GM23338 (cell line): Measurements from ENCODE around the gene TMEM11.

Source experiments
- CREB1 ChIP-seq: fragments of 250-450 bp; sonication (Bioruptor Pico); IDR thresholded peaks from 2 replicates; pipeline ENCODE4 v1.5.0; 2020; ENCODE audit warnings: low read depth, mild to moderate bottlenecking, moderate library complexity
- CTCF ChIP-seq, 2 experiments: fragments of 200-600 bp in 1 of 2; sonication (generic) in 1 of 2; conservative IDR thresholded peaks; 2 replicates each; pipeline versions ENCODE4 v1.5.1 to v1.6.1; 2016 to 2017; ENCODE audit warnings: antibody characterized with exemption in 2 of 2, low read depth in 2 of 2, mild to moderate bottlenecking in 2 of 2, moderate library complexity in 1 of 2
- EZH2 ChIP-seq: fragments of 200-600 bp; sonication (generic); IDR thresholded peaks from one replicate; pipeline ENCODE4 v1.8.0; 2017; ENCODE audit warnings: antibody characterized with exemption, mild to moderate bottlenecking, low read depth; ENCODE audit not compliant: unreplicated experiment
- JUNB ChIP-seq: IDR thresholded peaks from one replicate; pipeline ENCODE4 v1.6.1; 2016; ENCODE audit warnings: antibody characterized with exemption; ENCODE audit not compliant: unreplicated experiment
- NANOG ChIP-seq: IDR thresholded peaks from 2 replicates; pipeline ENCODE4 v1.6.1; 2016; ENCODE audit warnings: antibody characterized with exemption, borderline replicate concordance
- POLR2AphosphoS5 ChIP-seq: IDR thresholded peaks from 2 replicates; pipeline ENCODE4 v1.6.1; 2016; ENCODE audit warnings: antibody characterized with exemption, low read depth
- ZNF331 ChIP-seq: fragments of 250-450 bp; sonication (Bioruptor Pico); IDR thresholded peaks from 2 replicates; pipeline ENCODE4 v1.5.0; 2020; ENCODE audit warnings: low read depth, mild to moderate bottlenecking, moderate library complexity
- TF ChIP-seq, protein P1 (sequence below): IDR thresholded peaks from one replicate; pipeline ENCODE4 v1.6.1; 2018; ENCODE audit warnings: antibody characterized with exemption; ENCODE audit not compliant: unreplicated experiment

- no peak for TF ChIP-seq CTCF (conservative IDR thresholded peaks at IDR 0.05; ENCODE audit: low read depth in 2 of 2)
- TF ChIP-seq JUNB = no peak
- TF ChIP-seq, protein P1, sequence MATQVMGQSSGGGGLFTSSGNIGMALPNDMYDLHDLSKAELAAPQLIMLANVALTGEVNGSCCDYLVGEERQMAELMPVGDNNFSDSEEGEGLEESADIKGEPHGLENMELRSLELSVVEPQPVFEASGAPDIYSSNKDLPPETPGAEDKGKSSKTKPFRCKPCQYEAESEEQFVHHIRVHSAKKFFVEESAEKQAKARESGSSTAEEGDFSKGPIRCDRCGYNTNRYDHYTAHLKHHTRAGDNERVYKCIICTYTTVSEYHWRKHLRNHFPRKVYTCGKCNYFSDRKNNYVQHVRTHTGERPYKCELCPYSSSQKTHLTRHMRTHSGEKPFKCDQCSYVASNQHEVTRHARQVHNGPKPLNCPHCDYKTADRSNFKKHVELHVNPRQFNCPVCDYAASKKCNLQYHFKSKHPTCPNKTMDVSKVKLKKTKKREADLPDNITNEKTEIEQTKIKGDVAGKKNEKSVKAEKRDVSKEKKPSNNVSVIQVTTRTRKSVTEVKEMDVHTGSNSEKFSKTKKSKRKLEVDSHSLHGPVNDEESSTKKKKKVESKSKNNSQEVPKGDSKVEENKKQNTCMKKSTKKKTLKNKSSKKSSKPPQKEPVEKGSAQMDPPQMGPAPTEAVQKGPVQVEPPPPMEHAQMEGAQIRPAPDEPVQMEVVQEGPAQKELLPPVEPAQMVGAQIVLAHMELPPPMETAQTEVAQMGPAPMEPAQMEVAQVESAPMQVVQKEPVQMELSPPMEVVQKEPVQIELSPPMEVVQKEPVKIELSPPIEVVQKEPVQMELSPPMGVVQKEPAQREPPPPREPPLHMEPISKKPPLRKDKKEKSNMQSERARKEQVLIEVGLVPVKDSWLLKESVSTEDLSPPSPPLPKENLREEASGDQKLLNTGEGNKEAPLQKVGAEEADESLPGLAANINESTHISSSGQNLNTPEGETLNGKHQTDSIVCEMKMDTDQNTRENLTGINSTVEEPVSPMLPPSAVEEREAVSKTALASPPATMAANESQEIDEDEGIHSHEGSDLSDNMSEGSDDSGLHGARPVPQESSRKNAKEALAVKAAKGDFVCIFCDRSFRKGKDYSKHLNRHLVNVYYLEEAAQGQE = no peak
- TF ChIP-seq EZH2 = no peak
- TF ChIP-seq CREB1 (CRISPR knock-in tag) = no peak
- TF ChIP-seq ZNF331 (CRISPR knock-in tag) = no peak
- TF ChIP-seq POLR2AphosphoS5 = no peak
- no peak for TF ChIP-seq NANOG
Measured at GRCh38 chr17:21201874-21202273, 12.1 kb downstream of the TMEM11 start.
